Caco-2 (cell line): ENCODE measurements around the gene CSMD2. TPM values are rescaled to one million over a fixed set of nuclear protein-coding genes. Genes with fewer than 3 reads are reported as not detected.

Source experiments
- BruUV-seq: library from RNA; stranded (reverse); fragments of 400-500 nt; replicated peaks from 2 replicates; lab custom pipeline; 2021; lab: Mats Ljungman, UMichigan
- CTCF ChIA-PET: fragments of 300-600 bp; sonication (Branson Sonifier 250); formaldehyde crosslinking; loops from one replicate; lab custom pipeline; 2022; ENCODE audit warnings: antibody characterized with exemption; lab: Charles Lee
- POLR2A ChIA-PET: fragments of 300-600 bp; sonication (Branson Sonifier 250); formaldehyde crosslinking; loops from one replicate; lab custom pipeline; 2022; ENCODE audit warnings: antibody characterized with exemption; lab: Charles Lee
- DNase-seq, 2 experiments: peaks; one replicate each; pipeline versions ENCODE4 v3.0.0 to v3.0.0-alpha.2; 2020 to 2022
- H3K27me3 ChIP-seq: replicated peaks from 2 replicates; pipeline ENCODE4 v1.6.0; 2011; ENCODE audit warnings: low read length; ENCODE audit not compliant: control insufficient read depth, insufficient read depth
- H3K36me3 ChIP-seq: 2 replicates; pipeline ENCODE4 v1.5.1; 2011; ENCODE audit warnings: low read length; ENCODE audit not compliant: control insufficient read depth, insufficient read depth
- H3K4me1 ChIP-seq: fragments of 250-450 bp; sonication (Bioruptor Pico); 2 replicates; pipeline ENCODE4 v1.5.1; 2020; ENCODE audit warnings: mild to moderate bottlenecking
- H3K4me3 ChIP-seq: 2 replicates; pipeline ENCODE4 v1.5.1; 2011; ENCODE audit warnings: low read depth, mild to moderate bottlenecking, control low read depth, low read length
- H3K9me3 ChIP-seq: fragments of 250-450 bp; sonication (Bioruptor Pico); 2 replicates; pipeline ENCODE4 v1.5.1; 2020; ENCODE audit warnings: mild to moderate bottlenecking, moderate library complexity
- H3K27ac Mint-ChIP-seq: one replicate; pipeline ENCODE4 v1.8.0; 2022; ENCODE audit warnings: mixed read lengths; ENCODE audit not compliant: unreplicated experiment
- H3K27me3 Mint-ChIP-seq: one replicate; pipeline ENCODE4 v1.8.0; 2022; ENCODE audit warnings: mixed read lengths; ENCODE audit not compliant: insufficient read depth, unreplicated experiment
- H3K36me3 Mint-ChIP-seq: one replicate; pipeline ENCODE4 v1.8.0; 2022; ENCODE audit warnings: mild to moderate bottlenecking, mixed read lengths; ENCODE audit not compliant: insufficient read depth, unreplicated experiment
- H3K4me1 Mint-ChIP-seq: one replicate; pipeline ENCODE4 v1.8.0; 2022; ENCODE audit warnings: low read depth, mixed read lengths; ENCODE audit not compliant: unreplicated experiment
- H3K4me3 Mint-ChIP-seq: one replicate; pipeline ENCODE4 v1.8.0; 2022; ENCODE audit warnings: mild to moderate bottlenecking, moderate library complexity, mixed read lengths; ENCODE audit not compliant: unreplicated experiment
- H3K9me3 Mint-ChIP-seq: one replicate; pipeline ENCODE4 v1.8.0; 2022; ENCODE audit warnings: mixed read lengths; ENCODE audit not compliant: unreplicated experiment
- CTCF ChIP-seq, 2 experiments: fragments of 200-600 bp in 1 of 2; IDR thresholded peaks; 1 replicate in 1 of 2; 2 replicates in 1 of 2; pipeline versions ENCODE4 v1.5.1 to v1.8.0; 2011 to 2022; ENCODE audit warnings: antibody characterized with exemption in 1 of 2, control low read depth in 1 of 2, inconsistent platforms in 1 of 2, low read depth in 1 of 2, low read length in 1 of 2, mild to moderate bottlenecking in 1 of 2, moderate library complexity in 1 of 2; ENCODE audit not compliant: insufficient read depth in 1 of 2, severe bottlenecking in 1 of 2, unreplicated experiment in 1 of 2
- intact Hi-C: fragments of 100-400 bp; cut with micrococcal nuclease; formaldehyde crosslinking; loops from one replicate; pipeline ENCODE4 v1.10.0; 2022; ENCODE audit not compliant: unreplicated experiment
- total RNA-seq: library from RNA; stranded (reverse); gene quantifications from 2 replicates; pipeline ENCODE4 v1.2.3, GENCODE V29; 2022

The CSMD2 gene
- total RNA-seq, 1 experiment from 2014 or later = not detected

DNA sequence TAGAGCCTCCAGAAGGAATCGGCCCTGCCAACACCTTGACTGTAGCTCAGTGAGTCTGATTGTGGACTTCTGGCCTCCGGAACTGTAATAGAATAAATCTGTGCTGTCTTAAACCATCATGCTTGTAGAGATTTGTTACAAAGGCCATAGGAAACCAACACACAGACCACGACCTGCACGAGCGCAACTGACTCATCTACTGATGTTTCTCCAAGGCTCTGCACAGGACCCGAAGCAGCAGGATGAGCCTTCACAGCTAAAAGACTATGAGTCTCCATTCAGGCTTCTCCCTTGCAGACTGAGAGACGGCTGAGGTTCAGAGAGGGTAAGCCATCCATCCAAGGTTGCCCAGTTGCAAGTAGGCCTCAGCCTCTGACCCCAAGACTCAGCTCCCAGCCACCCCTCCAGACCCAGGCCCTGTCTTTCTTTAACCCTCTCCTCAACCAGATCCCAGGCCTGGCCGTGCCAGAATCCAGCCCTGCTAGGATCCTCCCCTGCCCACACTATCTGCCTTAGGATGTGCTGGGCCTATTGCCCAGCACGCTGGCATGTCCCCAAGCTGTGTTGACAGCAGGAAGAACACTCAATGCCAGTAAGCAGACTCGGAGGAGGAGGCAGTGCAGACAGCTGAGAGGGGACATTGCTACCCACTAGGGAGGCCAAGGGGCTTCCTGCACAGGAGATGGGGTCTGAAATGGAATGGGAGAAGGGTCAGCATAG is 192.2 kb downstream of the CSMD2 start:
- no peak for DNase-seq
- H3K27me3 ChIP-seq = no peaks in the 10 kb centered on the region
- no peak overlapping the region for H3K4me3 ChIP-seq
- intact Hi-C loops = no loop called here
- no peaks in the 10 kb centered on the region for H3K4me1 Mint-ChIP-seq
- BruUV-seq = no TSS peak
- no peaks in the 10 kb centered on the region for H3K36me3 ChIP-seq
- H3K36me3 Mint-ChIP-seq = no peaks in the 10 kb centered on the region
- no peak for TF ChIP-seq CTCF (IDR thresholded peaks at IDR 0.05; ENCODE audit: insufficient read depth in 1 of 2, low read depth in 1 of 2, low read length in 1 of 2, severe bottlenecking in 1 of 2, unreplicated experiment in 1 of 2)
- CTCF ChIA-PET = no interaction called here
- H3K27ac Mint-ChIP-seq = no peak overlapping the region
- H3K9me3 Mint-ChIP-seq = no peaks in the 10 kb centered on the region
- H3K27me3 Mint-ChIP-seq = peaks cover 7% of the 10 kb centered on the region
- H3K9me3 ChIP-seq = no peaks in the 10 kb centered on the region
- no peaks in the 10 kb centered on the region for H3K4me1 ChIP-seq
- POLR2A ChIA-PET = no interaction called here
- H3K4me3 Mint-ChIP-seq = no peak overlapping the region

- ChIA-PET POLR2A (no interaction called here), CTCF (no interaction called here)
- Mint-ChIP-seq H3K4me3 (no peak overlapping the region), H3K36me3 (no peaks in the 10 kb centered on the region), H3K9me3 (no peaks in the 10 kb centered on the region), H3K4me1 (no peaks in the 10 kb centered on the region), H3K27ac (no peak overlapping the region), H3K27me3 (peaks cover 3% of the 10 kb centered on the region)
- no peak for DNase-seq
- intact Hi-C loops = no loop called here
- H3K36me3 ChIP-seq = no peaks in the 10 kb centered on the region
- H3K4me3 ChIP-seq = no peak overlapping the region
- no TSS peak for BruUV-seq
- no peak for TF ChIP-seq CTCF (IDR thresholded peaks at IDR 0.05; ENCODE audit: insufficient read depth in 1 of 2, low read depth in 1 of 2, low read length in 1 of 2, severe bottlenecking in 1 of 2, unreplicated experiment in 1 of 2)
- H3K4me1 ChIP-seq = no peaks in the 10 kb centered on the region
- H3K9me3 ChIP-seq = no peaks in the 10 kb centered on the region
- no peaks in the 10 kb centered on the region for H3K27me3 ChIP-seq
Measured at GRCh38 chr1:33971913-33972312, 193.1 kb downstream of the CSMD2 start.

DNA sequence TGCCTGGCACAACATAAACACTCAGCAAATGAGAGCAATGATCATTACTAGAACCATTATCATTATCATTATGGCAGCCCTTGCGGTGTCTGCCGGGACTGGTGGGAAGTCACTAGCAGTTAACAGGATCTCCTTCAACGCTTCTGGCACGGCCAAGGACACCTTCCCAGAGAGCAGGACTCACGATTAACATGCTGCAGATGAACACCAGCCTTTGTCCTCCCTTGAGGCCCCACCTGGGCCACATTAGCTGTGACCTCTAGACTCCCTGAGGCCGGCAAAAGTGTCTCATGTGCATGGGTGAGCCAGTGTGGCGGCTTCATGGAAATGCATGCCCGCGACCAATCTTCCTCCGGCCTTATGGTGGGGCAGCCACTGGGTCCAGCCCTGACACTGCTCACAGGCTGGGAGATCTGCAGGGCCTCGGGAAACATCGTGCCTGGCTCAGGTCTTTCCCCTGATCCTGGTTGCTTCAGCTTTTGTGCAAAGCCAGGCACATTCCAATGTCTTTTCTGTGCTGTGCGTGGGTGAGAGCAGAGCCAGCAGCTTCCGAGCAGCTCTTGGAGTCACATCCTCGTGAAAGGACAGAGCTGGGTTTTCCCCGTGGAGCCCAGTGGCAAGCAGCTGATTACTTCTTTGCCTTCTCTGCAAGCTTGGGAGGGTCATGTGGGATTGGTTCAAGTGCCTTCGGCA is 193.9 kb downstream of the CSMD2 start:
- H3K36me3 ChIP-seq = no peaks in the 10 kb centered on the region
- Mint-ChIP-seq H3K9me3 (no peaks in the 10 kb centered on the region), H3K27ac (no peak overlapping the region), H3K4me1 (no peaks in the 10 kb centered on the region), H3K4me3 (no peak overlapping the region), H3K27me3 (no peaks in the 10 kb centered on the region), H3K36me3 (no peaks in the 10 kb centered on the region)
- H3K27me3 ChIP-seq = no peaks in the 10 kb centered on the region
- DNase-seq = no peak
- BruUV-seq = no TSS peak
- intact Hi-C loops = no loop called here
- ChIA-PET POLR2A (no interaction called here), CTCF (no interaction called here)
- no peaks in the 10 kb centered on the region for H3K9me3 ChIP-seq
- TF ChIP-seq CTCF (IDR thresholded peaks at IDR 0.05; ENCODE audit: insufficient read depth in 1 of 2, low read depth in 1 of 2, low read length in 1 of 2, severe bottlenecking in 1 of 2, unreplicated experiment in 1 of 2) = no peak
- H3K4me1 ChIP-seq = no peaks in the 10 kb centered on the region
- no peak overlapping the region for H3K4me3 ChIP-seq
